PC-3 (cell line): ENCODE data around the gene KCNIP2.

Experiments
- EZH2 ChIP-seq: fragments of 300-600 bp; sonication (generic); IDR thresholded peaks from one replicate; pipeline ENCODE4 v1.6.1; 2017; ENCODE audit warnings: antibody characterized with exemption, mild to moderate bottlenecking, low read length; ENCODE audit not compliant: unreplicated experiment
- EZH2phosphoT487 ChIP-seq: fragments of 300-600 bp; sonication (generic); IDR thresholded peaks from 2 replicates; pipeline ENCODE4 v1.6.1; 2018; ENCODE audit warnings: mild to moderate bottlenecking, antibody characterized with exemption, low read length, borderline replicate concordance
- TF ChIP-seq, protein P1 (sequence below): fragments of 300-600 bp; sonication (generic); conservative IDR thresholded peaks from 2 replicates; pipeline ENCODE4 v1.5.1; 2017; ENCODE audit warnings: antibody characterized with exemption, low read depth, mild to moderate bottlenecking, low read length

GRCh38 chr10:101776161-101776817, 67.3 kb downstream of the KCNIP2 start:
- TF ChIP-seq, protein P1, sequence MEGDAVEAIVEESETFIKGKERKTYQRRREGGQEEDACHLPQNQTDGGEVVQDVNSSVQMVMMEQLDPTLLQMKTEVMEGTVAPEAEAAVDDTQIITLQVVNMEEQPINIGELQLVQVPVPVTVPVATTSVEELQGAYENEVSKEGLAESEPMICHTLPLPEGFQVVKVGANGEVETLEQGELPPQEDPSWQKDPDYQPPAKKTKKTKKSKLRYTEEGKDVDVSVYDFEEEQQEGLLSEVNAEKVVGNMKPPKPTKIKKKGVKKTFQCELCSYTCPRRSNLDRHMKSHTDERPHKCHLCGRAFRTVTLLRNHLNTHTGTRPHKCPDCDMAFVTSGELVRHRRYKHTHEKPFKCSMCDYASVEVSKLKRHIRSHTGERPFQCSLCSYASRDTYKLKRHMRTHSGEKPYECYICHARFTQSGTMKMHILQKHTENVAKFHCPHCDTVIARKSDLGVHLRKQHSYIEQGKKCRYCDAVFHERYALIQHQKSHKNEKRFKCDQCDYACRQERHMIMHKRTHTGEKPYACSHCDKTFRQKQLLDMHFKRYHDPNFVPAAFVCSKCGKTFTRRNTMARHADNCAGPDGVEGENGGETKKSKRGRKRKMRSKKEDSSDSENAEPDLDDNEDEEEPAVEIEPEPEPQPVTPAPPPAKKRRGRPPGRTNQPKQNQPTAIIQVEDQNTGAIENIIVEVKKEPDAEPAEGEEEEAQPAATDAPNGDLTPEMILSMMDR, result no peak
- no peak for TF ChIP-seq EZH2
- TF ChIP-seq EZH2phosphoT487, result no peak
